Central memory CD8-positive, alpha-beta T cell (primary cell): ENCODE measurements around the gene CHKA.

ENCODE experiments used
- ATAC-seq: fragments of 150-1000 bp; cut with Tn5 transposase; replicated peaks from 2 replicates; pipeline ENCODE4 v1.10.0; 2022; ENCODE audit warnings: mild to moderate bottlenecking, moderate FRiP score, moderate number of reproducible peaks; ENCODE audit not compliant: poor library complexity, severe bottlenecking; ENCODE audit errors: extremely low read depth
- DNase-seq, 2 donors: peaks; one replicate each; pipeline ENCODE4 v3.0.0; 2021; ENCODE audit warnings: low spot score in 2 of 2
- H3K27ac Mint-ChIP-seq: one replicate; pipeline ENCODE4 v1.8.0; 2022; ENCODE audit warnings: low read depth, mild to moderate bottlenecking, moderate library complexity, mixed read lengths
- H3K27me3 Mint-ChIP-seq: one replicate; pipeline ENCODE4 v1.8.0; 2022; ENCODE audit warnings: mixed read lengths
- H3K36me3 Mint-ChIP-seq: one replicate; pipeline ENCODE4 v1.8.0; 2022; ENCODE audit warnings: mild to moderate bottlenecking, moderate library complexity, mixed read lengths; ENCODE audit not compliant: insufficient read depth
- H3K4me1 Mint-ChIP-seq: one replicate; pipeline ENCODE4 v1.8.0; 2022; ENCODE audit warnings: mixed read lengths
- H3K4me3 Mint-ChIP-seq: one replicate; pipeline ENCODE4 v1.8.0; 2022; ENCODE audit warnings: mild to moderate bottlenecking, moderate library complexity, mixed read lengths
- H3K9me3 Mint-ChIP-seq: one replicate; pipeline ENCODE4 v1.8.0; 2022; ENCODE audit warnings: mixed read lengths

CHKA gene

GRCh38 chr11:68035266-68035876 is 85.8 kb downstream of the CHKA start:
- H3K4me1 Mint-ChIP-seq: peaks cover 34% of the 10 kb centered on the region
- H3K4me3 Mint-ChIP-seq: peak overlapping the region; percentile 25
- no peaks in the 10 kb centered on the region for H3K9me3 Mint-ChIP-seq
- ATAC-seq (no peak), DNase-seq (no peak)
- H3K36me3 Mint-ChIP-seq: peaks cover 11% of the 10 kb centered on the region
- no peaks in the 10 kb centered on the region for H3K27me3 Mint-ChIP-seq
- peak overlapping the region; percentile 68 for H3K27ac Mint-ChIP-seq

- Mint-ChIP-seq H3K27me3 (no peaks in the 10 kb centered on the region), H3K27ac (no peak overlapping the region), H3K4me3 (peak overlapping the region; percentile 41), H3K9me3 (no peaks in the 10 kb centered on the region), H3K4me1 (peaks cover 30% of the 10 kb centered on the region), H3K36me3 (peaks cover 13% of the 10 kb centered on the region)
- no peak for ATAC-seq
- DNase-seq: no peak
Observed at GRCh38 chr11:68033708-68034045, 87.5 kb downstream of the CHKA start.

GRCh38 chr11:68032997-68033707 is 88.0 kb downstream of the CHKA start:
- ATAC-seq (no peak), DNase-seq (no peak)
- peaks cover 13% of the 10 kb centered on the region for H3K36me3 Mint-ChIP-seq
- peak overlapping the region; percentile 41 for H3K4me3 Mint-ChIP-seq
- H3K27me3 Mint-ChIP-seq: no peaks in the 10 kb centered on the region
- H3K27ac Mint-ChIP-seq: no peak overlapping the region
- no peaks in the 10 kb centered on the region for H3K9me3 Mint-ChIP-seq
- peaks cover 30% of the 10 kb centered on the region for H3K4me1 Mint-ChIP-seq

GRCh38 chr11:68032003-68032402 is 89.2 kb downstream of the CHKA start:
- Mint-ChIP-seq H3K4me3 (peak overlapping the region; percentile 90), H3K4me1 (peaks cover 24% of the 10 kb centered on the region), H3K9me3 (no peaks in the 10 kb centered on the region), H3K27me3 (no peaks in the 10 kb centered on the region), H3K27ac (peak overlapping the region; percentile 82), H3K36me3 (peaks cover 10% of the 10 kb centered on the region)
- ATAC-seq (no peak), DNase-seq (no peak)

GRCh38 chr11:68031144-68031464 is 90.1 kb downstream of the CHKA start:
- ATAC-seq (no peak), DNase-seq (no peak)
- Mint-ChIP-seq H3K9me3 (no peaks in the 10 kb centered on the region), H3K27ac (peak overlapping the region; percentile 82), H3K4me3 (peak overlapping the region; percentile 90), H3K4me1 (peaks cover 18% of the 10 kb centered on the region), H3K36me3 (peaks cover 9% of the 10 kb centered on the region), H3K27me3 (no peaks in the 10 kb centered on the region)

- Mint-ChIP-seq H3K36me3 (peaks cover 9% of the 10 kb centered on the region), H3K4me1 (peaks cover 18% of the 10 kb centered on the region), H3K27me3 (no peaks in the 10 kb centered on the region), H3K9me3 (no peaks in the 10 kb centered on the region), H3K27ac (peak within 1 kb of the TSS; percentile 82), H3K4me3 (peak within 1 kb of the TSS; percentile 90)
- peak; percentile 99 for ATAC-seq
- peak; percentile 90 to 95 for DNase-seq
Observed at GRCh38 chr11:68030318-68031143, 90.7 kb downstream of the CHKA start, which contains the start of gene NDUFS8. Gene NDUFS8 (plus strand): TSS chr11:68030681. CDS start chr11:68032152, 1,471 bp downstream.

- H3K9me3 Mint-ChIP-seq: no peaks in the 10 kb centered on the region
- no peaks in the 10 kb centered on the region for H3K27me3 Mint-ChIP-seq
- H3K36me3 Mint-ChIP-seq: peaks cover 8% of the 10 kb centered on the region
- no peak for DNase-seq
- H3K4me1 Mint-ChIP-seq: peaks cover 22% of the 10 kb centered on the region
- H3K27ac Mint-ChIP-seq: peak overlapping the region; percentile 82
- ATAC-seq: no peak
- peak overlapping the region; percentile 90 for H3K4me3 Mint-ChIP-seq
Observed at GRCh38 chr11:68028802-68029545, 92.2 kb downstream of the CHKA start.

GRCh38 chr11:68027667-68028066 is 93.5 kb downstream of the CHKA start:
- Mint-ChIP-seq H3K36me3 (peaks cover 8% of the 10 kb centered on the region), H3K4me1 (peaks cover 22% of the 10 kb centered on the region), H3K9me3 (no peaks in the 10 kb centered on the region), H3K27ac (no peak overlapping the region), H3K4me3 (no peak overlapping the region), H3K27me3 (no peaks in the 10 kb centered on the region)
- ATAC-seq (no peak), DNase-seq (no peak)

GRCh38 chr11:68026391-68027105 is 94.6 kb downstream of the CHKA start:
- Mint-ChIP-seq H3K27me3 (no peaks in the 10 kb centered on the region), H3K4me1 (peaks cover 18% of the 10 kb centered on the region), H3K4me3 (no peak overlapping the region), H3K9me3 (no peaks in the 10 kb centered on the region), H3K27ac (no peak overlapping the region), H3K36me3 (peaks cover 8% of the 10 kb centered on the region)
- no peak for DNase-seq
- ATAC-seq: no peak

GRCh38 chr11:68025047-68025446 is 96.1 kb downstream of the CHKA start:
- H3K27ac Mint-ChIP-seq: no peak overlapping the region
- no peak for DNase-seq
- peaks cover 11% of the 10 kb centered on the region for H3K4me1 Mint-ChIP-seq
- no peaks in the 10 kb centered on the region for H3K9me3 Mint-ChIP-seq
- H3K27me3 Mint-ChIP-seq: peaks cover 11% of the 10 kb centered on the region
- no peak for ATAC-seq
- no peak overlapping the region for H3K4me3 Mint-ChIP-seq
- H3K36me3 Mint-ChIP-seq: no peaks in the 10 kb centered on the region

GRCh38 chr11:68024508-68024907 is 96.7 kb downstream of the CHKA start:
- peaks cover 11% of the 10 kb centered on the region for H3K27me3 Mint-ChIP-seq
- no peak overlapping the region for H3K27ac Mint-ChIP-seq
- no peaks in the 10 kb centered on the region for H3K9me3 Mint-ChIP-seq
- H3K4me1 Mint-ChIP-seq: peaks cover 7% of the 10 kb centered on the region
- ATAC-seq (no peak), DNase-seq (no peak)
- H3K4me3 Mint-ChIP-seq: no peak overlapping the region
- H3K36me3 Mint-ChIP-seq: no peaks in the 10 kb centered on the region

- Mint-ChIP-seq H3K27me3 (peaks cover 11% of the 10 kb centered on the region), H3K27ac (no peak overlapping the region)
- no peak for ATAC-seq
Observed at GRCh38 chr11:68022531-68022930, 98.7 kb downstream of the CHKA start.

More at GRCh38 chr11:68022531-68022930, 98.7 kb downstream of the CHKA start:
- H3K9me3 Mint-ChIP-seq: no peaks in the 10 kb centered on the region
- no peak overlapping the region for H3K4me3 Mint-ChIP-seq
- no peaks in the 10 kb centered on the region for H3K36me3 Mint-ChIP-seq
- no peak for DNase-seq
- H3K4me1 Mint-ChIP-seq: peaks cover 4% of the 10 kb centered on the region
